WTC11 (cell line): ENCODE measurements around the gene ALK. TPM values are rescaled to one million over a fixed set of nuclear protein-coding genes. Genes with fewer than 3 reads are reported as not detected.

Experiments used
- ATAC-seq: fragments of 200-7000 bp; cut with Tn5 transposase; 2 replicates; pipeline ENCODE4 v1.10.0; 2021; ENCODE audit warnings: mild to moderate bottlenecking, moderate library complexity
- CTCF ChIA-PET: fragments of 300-600 bp; sonication (Branson Sonifier 250); formaldehyde crosslinking; loops from one replicate; lab custom pipeline; 2021; ENCODE audit warnings: antibody characterized with exemption; lab: Charles Lee
- POLR2A ChIA-PET: fragments of 350-600 bp; sonication (Branson Sonifier 250); formaldehyde crosslinking; loops from one replicate; lab custom pipeline; 2021; ENCODE audit warnings: antibody characterized with exemption; lab: Charles Lee
- DNase-seq: peaks from one replicate; pipeline ENCODE4 v3.0.0; 2021; ENCODE audit warnings: low spot score
- H3K27ac Mint-ChIP-seq: 2 replicates; pipeline ENCODE4 v1.8.0; 2021; ENCODE audit warnings: mixed read lengths
- H3K27me3 Mint-ChIP-seq: 2 replicates; pipeline ENCODE4 v1.8.0; 2021; ENCODE audit warnings: low read depth, mild to moderate bottlenecking, moderate library complexity, mixed read lengths
- H3K36me3 Mint-ChIP-seq: 2 replicates; pipeline ENCODE4 v1.8.0; 2021; ENCODE audit warnings: mixed read lengths
- H3K4me1 Mint-ChIP-seq: 2 replicates; pipeline ENCODE4 v1.8.0; 2022; ENCODE audit warnings: mixed read lengths
- H3K4me3 Mint-ChIP-seq: 2 replicates; pipeline ENCODE4 v1.8.0; 2021; ENCODE audit warnings: mild to moderate bottlenecking, moderate library complexity, mixed read lengths
- H3K9me3 Mint-ChIP-seq: 2 replicates; pipeline ENCODE4 v1.8.0; 2021; ENCODE audit warnings: mixed read lengths
- ETV6 ChIP-seq: sonication (generic); formaldehyde crosslinking; IDR thresholded peaks from 2 replicates; pipeline ENCODE4 v1.8.1; 2022; ENCODE audit warnings: mild to moderate bottlenecking, missing genetic modification reagents
- GRHL2 ChIP-seq: fragments of 250-450 bp; sonication (Bioruptor Pico); IDR thresholded peaks from 2 replicates; pipeline ENCODE4 v1.8.0; 2022; ENCODE audit warnings: mild to moderate bottlenecking, moderate library complexity; ENCODE audit not compliant: insufficient replicate concordance, severe bottlenecking
- MXD4 ChIP-seq: fragments of 250-450 bp; sonication (Bioruptor Pico); IDR thresholded peaks from 2 replicates; pipeline ENCODE4 v1.8.0; 2021; ENCODE audit warnings: mild to moderate bottlenecking, moderate library complexity, borderline replicate concordance
- NR3C1 ChIP-seq: sonication (generic); formaldehyde crosslinking; conservative IDR thresholded peaks from 2 replicates; pipeline ENCODE4 v1.8.1; 2023; ENCODE audit warnings: low read depth, mild to moderate bottlenecking, missing genetic modification reagents
- PRRX2 ChIP-seq: fragments of 250-450 bp; sonication (Bioruptor Pico); IDR thresholded peaks from 2 replicates; pipeline ENCODE4 v1.8.0; 2021; ENCODE audit warnings: mild to moderate bottlenecking
- ZNF219 ChIP-seq: sonication (generic); formaldehyde crosslinking; IDR thresholded peaks from 2 replicates; pipeline ENCODE4 v1.8.0; 2023; ENCODE audit warnings: missing genetic modification reagents, mild to moderate bottlenecking, borderline replicate concordance
- total RNA-seq: library from RNA; stranded (reverse); gene quantifications from 3 replicates; pipeline ENCODE4 v1.2.3, GENCODE V29; 2021
- TF ChIP-seq, protein P1 (sequence below): sonication (generic); formaldehyde crosslinking; IDR thresholded peaks from 2 replicates; pipeline ENCODE4 v1.8.0; 2023; ENCODE audit warnings: mild to moderate bottlenecking, missing genetic modification reagents
- TF ChIP-seq, protein P2 (sequence below): fragments of 250-450 bp; sonication (Bioruptor Pico); IDR thresholded peaks from 2 replicates; pipeline ENCODE4 v1.9.0; 2021; ENCODE audit warnings: moderate library complexity, mild to moderate bottlenecking, inconsistent platforms, borderline replicate concordance
- TF ChIP-seq, protein P3 (sequence below): sonication (generic); formaldehyde crosslinking; conservative IDR thresholded peaks from 2 replicates; pipeline ENCODE4 v1.8.1; 2023; ENCODE audit warnings: mild to moderate bottlenecking, low read depth, missing genetic modification reagents, moderate library complexity
- TF ChIP-seq, protein P4 (sequence below): sonication (generic); formaldehyde crosslinking; IDR thresholded peaks from 2 replicates; pipeline ENCODE4 v1.8.0; 2023; ENCODE audit warnings: missing genetic modification reagents
- TF ChIP-seq, protein P5 (sequence below): sonication (generic); formaldehyde crosslinking; IDR thresholded peaks from 2 replicates; pipeline ENCODE4 v1.8.1; 2022; ENCODE audit warnings: mild to moderate bottlenecking, moderate library complexity, missing genetic modification reagents
- TF ChIP-seq, protein P6 (sequence below): sonication (generic); formaldehyde crosslinking; IDR thresholded peaks from 2 replicates; pipeline ENCODE4 v1.8.1; 2022; ENCODE audit warnings: low read depth, mild to moderate bottlenecking, moderate library complexity, missing genetic modification reagents, borderline replicate concordance
- TF ChIP-seq, protein P7 (sequence below): sonication (generic); formaldehyde crosslinking; IDR thresholded peaks from 2 replicates; pipeline ENCODE4 v1.8.0; 2022; ENCODE audit warnings: mild to moderate bottlenecking, missing genetic modification reagents

Gene ALK
- total RNA-seq, 1 experiment from 2014 or later, result not detected

DNA sequence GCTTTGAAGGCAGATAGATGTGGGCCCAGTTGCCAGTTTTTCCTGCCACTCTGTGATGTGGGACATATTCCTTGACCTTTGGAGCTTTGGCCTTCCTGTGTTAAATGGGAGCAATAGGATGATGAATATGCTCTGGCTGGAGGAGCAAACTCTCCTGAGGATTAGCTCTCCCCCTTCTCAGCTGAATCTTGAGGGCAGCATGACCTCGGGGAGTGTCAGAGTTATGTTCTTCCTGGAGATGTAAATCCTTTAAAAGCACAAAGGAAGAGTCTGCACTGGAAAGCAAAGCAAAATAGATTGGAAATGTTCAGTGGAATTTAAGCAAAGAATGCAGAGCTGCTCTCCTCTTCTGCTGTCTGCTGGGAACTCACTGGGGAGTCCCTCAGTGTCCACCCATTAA, 160.1 kb downstream of the ALK start (continued):
- TF ChIP-seq, protein P1, sequence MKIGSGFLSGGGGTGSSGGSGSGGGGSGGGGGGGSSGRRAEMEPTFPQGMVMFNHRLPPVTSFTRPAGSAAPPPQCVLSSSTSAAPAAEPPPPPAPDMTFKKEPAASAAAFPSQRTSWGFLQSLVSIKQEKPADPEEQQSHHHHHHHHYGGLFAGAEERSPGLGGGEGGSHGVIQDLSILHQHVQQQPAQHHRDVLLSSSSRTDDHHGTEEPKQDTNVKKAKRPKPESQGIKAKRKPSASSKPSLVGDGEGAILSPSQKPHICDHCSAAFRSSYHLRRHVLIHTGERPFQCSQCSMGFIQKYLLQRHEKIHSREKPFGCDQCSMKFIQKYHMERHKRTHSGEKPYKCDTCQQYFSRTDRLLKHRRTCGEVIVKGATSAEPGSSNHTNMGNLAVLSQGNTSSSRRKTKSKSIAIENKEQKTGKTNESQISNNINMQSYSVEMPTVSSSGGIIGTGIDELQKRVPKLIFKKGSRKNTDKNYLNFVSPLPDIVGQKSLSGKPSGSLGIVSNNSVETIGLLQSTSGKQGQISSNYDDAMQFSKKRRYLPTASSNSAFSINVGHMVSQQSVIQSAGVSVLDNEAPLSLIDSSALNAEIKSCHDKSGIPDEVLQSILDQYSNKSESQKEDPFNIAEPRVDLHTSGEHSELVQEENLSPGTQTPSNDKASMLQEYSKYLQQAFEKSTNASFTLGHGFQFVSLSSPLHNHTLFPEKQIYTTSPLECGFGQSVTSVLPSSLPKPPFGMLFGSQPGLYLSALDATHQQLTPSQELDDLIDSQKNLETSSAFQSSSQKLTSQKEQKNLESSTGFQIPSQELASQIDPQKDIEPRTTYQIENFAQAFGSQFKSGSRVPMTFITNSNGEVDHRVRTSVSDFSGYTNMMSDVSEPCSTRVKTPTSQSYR, result no peak
- no peak for TF ChIP-seq GRHL2 (CRISPR knock-in tag)
- TF ChIP-seq, protein P2, sequence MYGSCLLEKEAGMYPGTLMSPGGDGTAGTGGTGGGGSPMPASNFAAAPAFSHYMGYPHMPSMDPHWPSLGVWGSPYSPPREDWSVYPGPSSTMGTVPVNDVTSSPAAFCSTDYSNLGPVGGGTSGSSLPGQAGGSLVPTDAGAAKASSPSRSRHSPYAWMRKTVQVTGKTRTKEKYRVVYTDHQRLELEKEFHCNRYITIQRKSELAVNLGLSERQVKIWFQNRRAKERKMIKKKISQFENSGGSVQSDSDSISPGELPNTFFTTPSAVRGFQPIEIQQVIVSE (CRISPR knock-in tag), result no peak
- TF ChIP-seq, protein P3, sequence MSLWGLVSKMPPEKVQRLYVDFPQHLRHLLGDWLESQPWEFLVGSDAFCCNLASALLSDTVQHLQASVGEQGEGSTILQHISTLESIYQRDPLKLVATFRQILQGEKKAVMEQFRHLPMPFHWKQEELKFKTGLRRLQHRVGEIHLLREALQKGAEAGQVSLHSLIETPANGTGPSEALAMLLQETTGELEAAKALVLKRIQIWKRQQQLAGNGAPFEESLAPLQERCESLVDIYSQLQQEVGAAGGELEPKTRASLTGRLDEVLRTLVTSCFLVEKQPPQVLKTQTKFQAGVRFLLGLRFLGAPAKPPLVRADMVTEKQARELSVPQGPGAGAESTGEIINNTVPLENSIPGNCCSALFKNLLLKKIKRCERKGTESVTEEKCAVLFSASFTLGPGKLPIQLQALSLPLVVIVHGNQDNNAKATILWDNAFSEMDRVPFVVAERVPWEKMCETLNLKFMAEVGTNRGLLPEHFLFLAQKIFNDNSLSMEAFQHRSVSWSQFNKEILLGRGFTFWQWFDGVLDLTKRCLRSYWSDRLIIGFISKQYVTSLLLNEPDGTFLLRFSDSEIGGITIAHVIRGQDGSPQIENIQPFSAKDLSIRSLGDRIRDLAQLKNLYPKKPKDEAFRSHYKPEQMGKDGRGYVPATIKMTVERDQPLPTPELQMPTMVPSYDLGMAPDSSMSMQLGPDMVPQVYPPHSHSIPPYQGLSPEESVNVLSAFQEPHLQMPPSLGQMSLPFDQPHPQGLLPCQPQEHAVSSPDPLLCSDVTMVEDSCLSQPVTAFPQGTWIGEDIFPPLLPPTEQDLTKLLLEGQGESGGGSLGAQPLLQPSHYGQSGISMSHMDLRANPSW, result no peak

DNA sequence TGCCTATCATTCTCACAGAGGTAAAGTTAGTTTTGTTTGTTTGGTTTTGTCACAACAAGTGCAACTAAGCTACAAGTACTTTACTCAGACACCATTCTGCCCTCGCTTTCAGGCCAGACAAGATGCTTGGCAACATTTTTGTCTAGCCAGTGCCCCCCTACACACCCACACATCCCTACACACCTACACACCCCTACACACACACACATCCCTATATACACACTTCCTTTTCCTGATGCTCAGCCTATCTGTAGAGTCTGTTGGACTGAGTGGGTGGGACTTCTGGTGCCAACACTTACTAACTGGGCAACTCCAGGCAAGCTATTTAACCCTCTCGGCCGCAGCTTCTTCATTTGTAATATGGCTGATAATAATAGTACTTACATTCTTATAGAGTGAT, 161.4 kb downstream of the ALK start:
- POLR2A ChIA-PET, result interaction anchor here (0.6 kb wide), 1 partner anchor 267 kb away, joined by 3 read pairs; no protein-coding TSS in a partner anchor
- Mint-ChIP-seq H3K4me1 (no peaks in the 10 kb centered on the region), H3K27ac (no peak overlapping the region), H3K9me3 (no peaks in the 10 kb centered on the region), H3K36me3 (no peaks in the 10 kb centered on the region), H3K4me3 (no peak overlapping the region), H3K27me3 (no peaks in the 10 kb centered on the region)
- no peak for ATAC-seq
- DNase-seq, result no peak
- TF ChIP-seq, protein P4, sequence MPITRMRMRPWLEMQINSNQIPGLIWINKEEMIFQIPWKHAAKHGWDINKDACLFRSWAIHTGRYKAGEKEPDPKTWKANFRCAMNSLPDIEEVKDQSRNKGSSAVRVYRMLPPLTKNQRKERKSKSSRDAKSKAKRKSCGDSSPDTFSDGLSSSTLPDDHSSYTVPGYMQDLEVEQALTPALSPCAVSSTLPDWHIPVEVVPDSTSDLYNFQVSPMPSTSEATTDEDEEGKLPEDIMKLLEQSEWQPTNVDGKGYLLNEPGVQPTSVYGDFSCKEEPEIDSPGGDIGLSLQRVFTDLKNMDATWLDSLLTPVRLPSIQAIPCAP (CRISPR knock-in tag), result no peak
- TF ChIP-seq, protein P5, sequence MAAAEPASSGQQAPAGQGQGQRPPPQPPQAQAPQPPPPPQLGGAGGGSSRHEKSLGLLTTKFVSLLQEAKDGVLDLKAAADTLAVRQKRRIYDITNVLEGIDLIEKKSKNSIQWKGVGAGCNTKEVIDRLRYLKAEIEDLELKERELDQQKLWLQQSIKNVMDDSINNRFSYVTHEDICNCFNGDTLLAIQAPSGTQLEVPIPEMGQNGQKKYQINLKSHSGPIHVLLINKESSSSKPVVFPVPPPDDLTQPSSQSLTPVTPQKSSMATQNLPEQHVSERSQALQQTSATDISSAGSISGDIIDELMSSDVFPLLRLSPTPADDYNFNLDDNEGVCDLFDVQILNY, result no peak
- CTCF ChIA-PET, result no interaction called here

DNA sequence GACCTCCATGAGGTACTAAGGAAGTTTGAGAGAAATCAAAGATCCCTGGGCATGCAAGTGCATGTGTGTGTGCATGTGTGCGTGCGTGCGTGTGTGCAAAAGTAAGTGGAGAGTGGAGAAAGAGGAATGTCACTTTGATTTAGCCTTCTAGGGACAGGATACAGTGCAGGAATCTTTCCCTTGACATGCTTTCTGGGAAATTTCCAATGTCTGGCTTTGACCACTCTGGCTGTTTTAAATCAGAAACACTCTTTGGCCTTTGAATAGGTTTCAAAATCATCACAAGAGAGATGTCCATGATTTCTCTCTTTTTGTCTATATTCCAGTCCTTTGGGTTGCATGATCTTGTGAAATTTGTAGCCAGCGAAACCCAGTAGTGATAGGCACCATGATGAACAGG, 162.0 kb downstream of the ALK start:
- Mint-ChIP-seq H3K27ac (no peak overlapping the region), H3K27me3 (no peaks in the 10 kb centered on the region), H3K9me3 (no peaks in the 10 kb centered on the region), H3K4me3 (no peak overlapping the region), H3K4me1 (no peaks in the 10 kb centered on the region), H3K36me3 (no peaks in the 10 kb centered on the region)
- DNase-seq (no peak), ATAC-seq (no peak)
- ChIA-PET POLR2A (no interaction called here), CTCF (no interaction called here)
- TF ChIP-seq ETV6 (CRISPR knock-in tag), result no peak
- no peak for TF ChIP-seq ZNF219
- TF ChIP-seq, protein P6, sequence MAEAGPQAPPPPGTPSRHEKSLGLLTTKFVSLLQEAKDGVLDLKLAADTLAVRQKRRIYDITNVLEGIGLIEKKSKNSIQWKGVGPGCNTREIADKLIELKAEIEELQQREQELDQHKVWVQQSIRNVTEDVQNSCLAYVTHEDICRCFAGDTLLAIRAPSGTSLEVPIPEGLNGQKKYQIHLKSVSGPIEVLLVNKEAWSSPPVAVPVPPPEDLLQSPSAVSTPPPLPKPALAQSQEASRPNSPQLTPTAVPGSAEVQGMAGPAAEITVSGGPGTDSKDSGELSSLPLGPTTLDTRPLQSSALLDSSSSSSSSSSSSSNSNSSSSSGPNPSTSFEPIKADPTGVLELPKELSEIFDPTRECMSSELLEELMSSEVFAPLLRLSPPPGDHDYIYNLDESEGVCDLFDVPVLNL (CRISPR knock-in tag), result no peak
- TF ChIP-seq, protein P4 (CRISPR knock-in tag), result no peak
- TF ChIP-seq, protein P7, sequence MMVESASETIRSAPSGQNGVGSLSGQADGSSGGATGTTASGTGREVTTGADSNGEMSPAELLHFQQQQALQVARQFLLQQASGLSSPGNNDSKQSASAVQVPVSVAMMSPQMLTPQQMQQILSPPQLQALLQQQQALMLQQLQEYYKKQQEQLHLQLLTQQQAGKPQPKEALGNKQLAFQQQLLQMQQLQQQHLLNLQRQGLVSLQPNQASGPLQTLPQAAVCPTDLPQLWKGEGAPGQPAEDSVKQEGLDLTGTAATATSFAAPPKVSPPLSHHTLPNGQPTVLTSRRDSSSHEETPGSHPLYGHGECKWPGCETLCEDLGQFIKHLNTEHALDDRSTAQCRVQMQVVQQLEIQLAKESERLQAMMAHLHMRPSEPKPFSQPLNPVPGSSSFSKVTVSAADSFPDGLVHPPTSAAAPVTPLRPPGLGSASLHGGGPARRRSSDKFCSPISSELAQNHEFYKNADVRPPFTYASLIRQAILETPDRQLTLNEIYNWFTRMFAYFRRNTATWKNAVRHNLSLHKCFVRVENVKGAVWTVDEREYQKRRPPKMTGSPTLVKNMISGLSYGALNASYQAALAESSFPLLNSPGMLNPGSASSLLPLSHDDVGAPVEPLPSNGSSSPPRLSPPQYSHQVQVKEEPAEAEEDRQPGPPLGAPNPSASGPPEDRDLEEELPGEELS (CRISPR knock-in tag), result no peak
- TF ChIP-seq, protein P1, result no peak
- no peak for TF ChIP-seq PRRX2 (CRISPR knock-in tag)
- TF ChIP-seq NR3C1 (CRISPR knock-in tag), result no peak
- TF ChIP-seq MXD4 (CRISPR knock-in tag), result no peak
- TF ChIP-seq, protein P3, result no peak
